ENCODE data around the gene GPAM.

DNA sequence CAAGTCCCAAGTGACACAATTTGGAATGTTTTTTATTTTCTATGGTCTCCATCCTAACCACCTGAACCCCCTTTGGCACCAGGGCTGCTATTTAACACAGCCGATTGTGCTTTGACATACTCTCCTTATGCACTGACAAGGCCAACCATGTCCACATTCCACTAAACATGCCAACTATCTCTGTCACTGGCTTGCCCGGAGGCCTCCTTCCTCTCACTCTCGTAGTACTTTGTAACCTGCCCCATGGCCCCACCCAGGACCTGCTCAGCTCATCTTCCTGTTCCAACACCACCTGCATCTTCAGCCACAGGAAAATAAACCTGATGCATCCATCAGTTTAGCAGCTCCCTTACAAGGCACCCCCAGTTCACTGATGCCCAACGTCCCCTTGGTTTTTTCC lies 63.1 kb downstream of the GPAM start:
- TF ChIP-seq, protein P1, sequence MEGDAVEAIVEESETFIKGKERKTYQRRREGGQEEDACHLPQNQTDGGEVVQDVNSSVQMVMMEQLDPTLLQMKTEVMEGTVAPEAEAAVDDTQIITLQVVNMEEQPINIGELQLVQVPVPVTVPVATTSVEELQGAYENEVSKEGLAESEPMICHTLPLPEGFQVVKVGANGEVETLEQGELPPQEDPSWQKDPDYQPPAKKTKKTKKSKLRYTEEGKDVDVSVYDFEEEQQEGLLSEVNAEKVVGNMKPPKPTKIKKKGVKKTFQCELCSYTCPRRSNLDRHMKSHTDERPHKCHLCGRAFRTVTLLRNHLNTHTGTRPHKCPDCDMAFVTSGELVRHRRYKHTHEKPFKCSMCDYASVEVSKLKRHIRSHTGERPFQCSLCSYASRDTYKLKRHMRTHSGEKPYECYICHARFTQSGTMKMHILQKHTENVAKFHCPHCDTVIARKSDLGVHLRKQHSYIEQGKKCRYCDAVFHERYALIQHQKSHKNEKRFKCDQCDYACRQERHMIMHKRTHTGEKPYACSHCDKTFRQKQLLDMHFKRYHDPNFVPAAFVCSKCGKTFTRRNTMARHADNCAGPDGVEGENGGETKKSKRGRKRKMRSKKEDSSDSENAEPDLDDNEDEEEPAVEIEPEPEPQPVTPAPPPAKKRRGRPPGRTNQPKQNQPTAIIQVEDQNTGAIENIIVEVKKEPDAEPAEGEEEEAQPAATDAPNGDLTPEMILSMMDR (IDR thresholded peaks at IDR 0.05), result no peak
- no peak for TF ChIP-seq EZH2 (IDR thresholded peaks at IDR 0.05; ENCODE audit: borderline replicate concordance, insufficient read depth, low read depth, low read length, poor library complexity, severe bottlenecking)
